Neural cell (in vitro differentiated cells): ENCODE results near the gene ASXL1.

Source experiments
- CTCF ChIP-seq: fragments of 450-650 bp; IDR thresholded peaks from 2 replicates; pipeline ENCODE4 v1.5.1; 2014; ENCODE audit warnings: antibody characterized with exemption, mild to moderate bottlenecking, moderate library complexity; ENCODE audit not compliant: poor library complexity, severe bottlenecking
- EP300 ChIP-seq: fragments of 450-650 bp; conservative IDR thresholded peaks from 2 replicates; pipeline ENCODE4 v1.6.1; 2014; ENCODE audit warnings: antibody characterized with exemption, mild to moderate bottlenecking, moderate library complexity; ENCODE audit not compliant: poor library complexity, severe bottlenecking
- EZH2 ChIP-seq: fragments of 200-600, 300-800 bp; shearing (Covaris generic), sonication (generic); IDR thresholded peaks from 2 replicates; pipeline ENCODE4 v1.6.1; 2014; ENCODE audit warnings: antibody characterized with exemption, low read length, borderline replicate concordance, mild to moderate bottlenecking; ENCODE audit not compliant: insufficient read depth, poor library complexity, severe bottlenecking
- REST ChIP-seq: IDR thresholded peaks from 2 replicates; pipeline ENCODE4 v1.6.1; 2012; ENCODE audit warnings: borderline replicate concordance

- TF ChIP-seq CTCF (no peak), EZH2 (no peak), REST (no peak), EP300 (no peak)
These were observed 107.2 kb downstream of the ASXL1 start for GRCh38 chr20:32465092-32465900.
